HG03565 (cell line): ENCODE measurements around the gene ROPN1B.
"Not testable (repeated sequence)": the region's sequence is repeated elsewhere in the genome, so short reads cannot be mapped to it uniquely, and the experiment has no call there.

Experiments used
- ATAC-seq: cut with Tn5 transposase; IDR thresholded peaks from one replicate; pipeline ENCODE4 v1.9.1; 2021; ENCODE audit warnings: mild to moderate bottlenecking, moderate library complexity; ENCODE audit not compliant: unreplicated experiment

ROPN1B gene

GRCh38 chr3:125968701-125969592 lies at the start of gene ROPN1B:
ROPN1B (plus strand) TSS chr3:125969178; CDS start chr3:125972055, 2,877 bp downstream.
- not testable (repeated sequence) for ATAC-seq

- not testable (repeated sequence) for ATAC-seq
Observed at GRCh38 chr3:125920191-125920590, 48.8 kb upstream of the ROPN1B start.

- not testable (repeated sequence) for ATAC-seq
Observed at GRCh38 chr3:125920751-125921279, 48.2 kb upstream of the ROPN1B start.

GRCh38 chr3:125921712-125922111 lies 47.3 kb upstream of the ROPN1B start:
- ATAC-seq = not testable (repeated sequence)

- ATAC-seq = not testable (repeated sequence)
Observed at GRCh38 chr3:125923324-125924115, 45.5 kb upstream of the ROPN1B start.

- ATAC-seq = not testable (repeated sequence)
Observed at GRCh38 chr3:125924276-125924675, 44.7 kb upstream of the ROPN1B start.

- not testable (repeated sequence) for ATAC-seq
Observed at GRCh38 chr3:125925727-125926126, 43.3 kb upstream of the ROPN1B start.

GRCh38 chr3:125928771-125929545 lies 40.0 kb upstream of the ROPN1B start:
- not testable (repeated sequence) for ATAC-seq

- ATAC-seq = not testable (repeated sequence)
Observed at GRCh38 chr3:125929765-125930164, 39.2 kb upstream of the ROPN1B start.

- not testable (repeated sequence) for ATAC-seq
Observed at GRCh38 chr3:125931355-125931880, 37.6 kb upstream of the ROPN1B start.

GRCh38 chr3:125933397-125934173 lies 35.4 kb upstream of the ROPN1B start:
- ATAC-seq = not testable (repeated sequence)

- not testable (repeated sequence) for ATAC-seq
Observed at GRCh38 chr3:125935252-125935874, 33.6 kb upstream of the ROPN1B start.

GRCh38 chr3:125936210-125936815 lies 32.7 kb upstream of the ROPN1B start:
- ATAC-seq = not testable (repeated sequence)

- not testable (repeated sequence) for ATAC-seq
Observed at GRCh38 chr3:125936891-125937290, 32.1 kb upstream of the ROPN1B start.

- ATAC-seq = not testable (repeated sequence)
Observed at GRCh38 chr3:125947806-125948205, 21.2 kb upstream of the ROPN1B start.

GRCh38 chr3:125948901-125949300 lies 20.1 kb upstream of the ROPN1B start:
- ATAC-seq = not testable (repeated sequence)

- not testable (repeated sequence) for ATAC-seq
Observed at GRCh38 chr3:125951176-125951575, 17.8 kb upstream of the ROPN1B start.

- ATAC-seq = not testable (repeated sequence)
Observed at GRCh38 chr3:125957020-125957419, 12.0 kb upstream of the ROPN1B start.
